ENCODE data around the gene PRR14. TPM values are rescaled to one million over a fixed set of nuclear protein-coding genes. Genes with fewer than 3 reads are reported as not detected.
A peak's percentile ranks its signal among the peaks of the same experiment; 100 is the strongest.

Gene PRR14
- total RNA-seq, 1 donor from 2014 or later = 2.6 TPM

GRCh38 chr16:30655815-30656347 is 5.1 kb downstream of the PRR14 start:
- DNase-seq (ENCODE audit: low read depth) (no peak), FAIRE-seq (no peak)
- H3K4me3 ChIP-seq (ENCODE audit: low read depth, low read length) = no peak overlapping the region
- no peaks in the 10 kb centered on the region for H3K27me3 ChIP-seq (ENCODE audit: control insufficient read depth, insufficient read depth, low read length)
- no peak for TF ChIP-seq CTCF (IDR thresholded peaks at IDR 0.05; ENCODE audit: insufficient read depth, low read length, severe bottlenecking)
- H3K36me3 ChIP-seq (ENCODE audit: control insufficient read depth, insufficient read depth, low read length) = peaks cover 19% of the 10 kb centered on the region

GRCh38 chr16:30656388-30656787 is 5.6 kb downstream of the PRR14 start:
- FAIRE-seq (no peak), DNase-seq (ENCODE audit: low read depth) (no peak)
- H3K27me3 ChIP-seq (ENCODE audit: control insufficient read depth, insufficient read depth, low read length) = no peaks in the 10 kb centered on the region
- no peak overlapping the region for H3K4me3 ChIP-seq (ENCODE audit: low read depth, low read length)
- H3K36me3 ChIP-seq (ENCODE audit: control insufficient read depth, insufficient read depth, low read length) = peaks cover 23% of the 10 kb centered on the region
- TF ChIP-seq CTCF (IDR thresholded peaks at IDR 0.05; ENCODE audit: insufficient read depth, low read length, severe bottlenecking) = no peak

GRCh38 chr16:30656974-30657865 is 6.5 kb downstream of the PRR14 start:
- no peak for TF ChIP-seq CTCF (IDR thresholded peaks at IDR 0.05; ENCODE audit: insufficient read depth, low read length, severe bottlenecking)
- Histone ChIP-seq H3K36me3 (ENCODE audit: control insufficient read depth, insufficient read depth, low read length) (peaks cover 27% of the 10 kb centered on the region), H3K27me3 (ENCODE audit: control insufficient read depth, insufficient read depth, low read length) (no peaks in the 10 kb centered on the region), H3K4me3 (ENCODE audit: low read depth, low read length) (peak overlapping the region; percentile 33)
- no peak for FAIRE-seq
- peak; percentile 51 for DNase-seq (ENCODE audit: low read depth)

GRCh38 chr16:30657866-30658730 is 7.3 kb downstream of the PRR14 start, which contains the start of gene FBRS:
FBRS (plus strand) TSS chr16:30658431; CDS start chr16:30659519, 1,088 bp downstream.
- Histone ChIP-seq H3K4me3 (ENCODE audit: low read depth, low read length) (peak within 1 kb of the TSS; percentile 68), H3K36me3 (ENCODE audit: control insufficient read depth, insufficient read depth, low read length) (peaks cover 33% of the 10 kb centered on the region), H3K27me3 (ENCODE audit: control insufficient read depth, insufficient read depth, low read length) (no peaks in the 10 kb centered on the region)
- TF ChIP-seq CTCF (IDR thresholded peaks at IDR 0.05; ENCODE audit: insufficient read depth, low read length, severe bottlenecking) = peak; percentile 72
- FAIRE-seq (no peak), DNase-seq (ENCODE audit: low read depth) (peak; percentile 99)

GRCh38 chr16:30658731-30659506 is 8.2 kb downstream of the PRR14 start:
- H3K36me3 ChIP-seq (ENCODE audit: control insufficient read depth, insufficient read depth, low read length) = peaks cover 33% of the 10 kb centered on the region
- TF ChIP-seq CTCF (IDR thresholded peaks at IDR 0.05; ENCODE audit: insufficient read depth, low read length, severe bottlenecking) = peak; percentile 11
- FAIRE-seq = no peak
- H3K27me3 ChIP-seq (ENCODE audit: control insufficient read depth, insufficient read depth, low read length) = no peaks in the 10 kb centered on the region
- peak; percentile 88 for DNase-seq (ENCODE audit: low read depth)
- H3K4me3 ChIP-seq (ENCODE audit: low read depth, low read length) = peak overlapping the region; percentile 68
